ENCODE data around the gene FBXL15.

DNA sequence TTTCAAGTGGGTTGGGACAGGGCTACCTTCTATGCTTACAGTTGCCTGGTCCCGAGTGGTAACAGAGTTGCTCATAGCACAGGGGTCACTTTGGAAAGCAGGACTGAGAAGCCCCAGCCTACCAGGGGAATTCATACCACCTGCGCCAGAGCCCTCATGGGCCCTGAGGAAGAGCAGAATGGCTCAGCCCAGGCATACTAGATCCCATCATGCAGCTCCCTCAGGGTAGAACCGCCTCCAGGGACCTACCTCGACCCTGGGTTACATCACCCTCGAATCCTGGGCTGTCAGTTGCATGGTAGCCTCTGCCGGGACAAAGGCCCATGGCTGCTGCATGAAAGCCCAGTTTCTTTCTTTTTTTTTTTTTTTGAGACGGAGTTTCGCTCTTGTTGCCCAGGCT is 8.8 kb downstream of the FBXL15 start:
- TF ChIP-seq YY1 (IDR thresholded peaks at IDR 0.05; ENCODE audit: insufficient read depth, insufficient read length) (no peak), SUZ12 (IDR thresholded peaks at IDR 0.05; ENCODE audit: extremely low read depth, insufficient read depth, insufficient read length) (no peak), ZNF274 (IDR thresholded peaks at IDR 0.05; ENCODE audit: low read depth, low read length) (no peak)
